Liver (tissue), 9 donors: ENCODE results near the gene CNR1. TPM values are rescaled to one million over a fixed set of nuclear protein-coding genes. Genes with fewer than 3 reads are reported as not detected.

Source experiments
- DNase-seq: peaks from one replicate; pipeline ENCODE4 v3.0.0-alpha.2; 2017; ENCODE audit warnings: low spot score
- H3K27ac ChIP-seq, 2 donors: one replicate each; pipeline ENCODE4 v1.7.0; 2013; ENCODE audit warnings: inconsistent platforms in 2 of 2, low read length in 2 of 2, control low read depth in 1 of 2, low read depth in 1 of 2, mild to moderate bottlenecking in 1 of 2
- H3K27me3 ChIP-seq, 4 donors: one replicate each; pipeline versions ENCODE4 v1.6.1 to v1.7.0; 2013; ENCODE audit warnings: low read length in 3 of 4, inconsistent platforms in 1 of 4, mild to moderate bottlenecking in 1 of 4, moderate library complexity in 1 of 4; ENCODE audit not compliant: control insufficient read depth in 4 of 4, insufficient read depth in 4 of 4
- H3K36me3 ChIP-seq, 4 donors: one replicate each; pipeline versions ENCODE4 v1.6.1 to v1.7.0; 2013; ENCODE audit warnings: low read length in 3 of 4, mild to moderate bottlenecking in 3 of 4, low read depth in 1 of 4, moderate library complexity in 1 of 4; ENCODE audit not compliant: control insufficient read depth in 4 of 4, insufficient read depth in 3 of 4
- H3K4me1 ChIP-seq, 4 donors: one replicate each; pipeline versions ENCODE4 v1.6.1 to v1.7.0; 2013; ENCODE audit warnings: low read length in 3 of 4, mild to moderate bottlenecking in 3 of 4, moderate library complexity in 1 of 4; ENCODE audit not compliant: control insufficient read depth in 4 of 4, insufficient read depth in 4 of 4
- H3K4me3 ChIP-seq, 3 donors: one replicate each; pipeline versions ENCODE4 v1.6.1 to v1.7.0; 2013; ENCODE audit warnings: low read length in 3 of 3, control low read depth in 1 of 3, low read depth in 1 of 3, mild to moderate bottlenecking in 1 of 3
- H3K9ac ChIP-seq, 2 donors: one replicate each; pipeline ENCODE4 v1.7.0; 2013; ENCODE audit warnings: low read length in 2 of 2, mild to moderate bottlenecking in 2 of 2, moderate library complexity in 2 of 2, control low read depth in 1 of 2, low read depth in 1 of 2
- H3K9me3 ChIP-seq, 4 donors: one replicate each; pipeline versions ENCODE4 v1.6.1 to v1.7.0; 2013; ENCODE audit warnings: low read length in 3 of 4; ENCODE audit not compliant: control insufficient read depth in 4 of 4
- ATF3 ChIP-seq: IDR thresholded peaks from 2 replicates; pipeline ENCODE4 v1.6.1; 2016; ENCODE audit warnings: antibody characterized with exemption
- CTCF ChIP-seq: fragments of 150-350 bp; IDR thresholded peaks from 2 replicates; pipeline ENCODE4 v1.5.1; 2017; ENCODE audit warnings: improper control_type of control experiment, low read depth, low read length; ENCODE audit not compliant: missing input control
- EGR1 ChIP-seq, 2 donors: IDR thresholded peaks; 2 replicates each; pipeline ENCODE4 v1.6.1; 2016 to 2018; ENCODE audit warnings: antibody characterized with exemption in 2 of 2, low read depth in 2 of 2
- FOXA1 ChIP-seq: IDR thresholded peaks from 2 replicates; pipeline ENCODE4 v1.6.1; 2016; ENCODE audit warnings: antibody characterized with exemption
- FOXA2 ChIP-seq: IDR thresholded peaks from 2 replicates; pipeline ENCODE4 v1.6.1; 2016; ENCODE audit warnings: antibody characterized with exemption
- GABPA ChIP-seq, 2 donors: IDR thresholded peaks in 1 of 2; conservative IDR thresholded peaks in 1 of 2; 2 replicates each; pipeline ENCODE4 v1.6.1; 2016; ENCODE audit warnings: antibody characterized with exemption in 2 of 2, mild to moderate bottlenecking in 1 of 2, moderate library complexity in 1 of 2
- HNF4A ChIP-seq, 2 donors: conservative IDR thresholded peaks; 2 replicates each; pipeline ENCODE4 v1.6.1; 2016; ENCODE audit warnings: antibody characterized with exemption in 2 of 2, mild to moderate bottlenecking in 2 of 2
- HNF4G ChIP-seq: IDR thresholded peaks from 2 replicates; pipeline ENCODE4 v1.6.1; 2016; ENCODE audit warnings: antibody characterized with exemption
- JUND ChIP-seq, 2 donors: IDR thresholded peaks; 2 replicates each; pipeline ENCODE4 v1.6.1; 2016; ENCODE audit warnings: antibody characterized with exemption in 2 of 2
- MAX ChIP-seq: IDR thresholded peaks from 2 replicates; pipeline ENCODE4 v1.6.1; 2016; ENCODE audit warnings: antibody characterized with exemption
- NR2F2 ChIP-seq: IDR thresholded peaks from 2 replicates; pipeline ENCODE4 v1.6.1; 2016; ENCODE audit warnings: antibody characterized with exemption
- RAD21 ChIP-seq, 2 donors: IDR thresholded peaks; 2 replicates each; pipeline ENCODE4 v1.6.1; 2016; ENCODE audit warnings: antibody characterized with exemption in 2 of 2, mild to moderate bottlenecking in 2 of 2
- REST ChIP-seq: IDR thresholded peaks from 2 replicates; pipeline ENCODE4 v1.6.1; 2016; ENCODE audit warnings: antibody characterized with exemption, mild to moderate bottlenecking
- RXRA ChIP-seq, 2 donors: IDR thresholded peaks; 2 replicates each; pipeline ENCODE4 v1.6.1; 2017 to 2018; ENCODE audit warnings: antibody characterized with exemption in 2 of 2, mild to moderate bottlenecking in 1 of 2
- SP1 ChIP-seq: IDR thresholded peaks from 2 replicates; pipeline ENCODE4 v1.6.1; 2018; ENCODE audit warnings: antibody characterized with exemption, mild to moderate bottlenecking
- TAF1 ChIP-seq: conservative IDR thresholded peaks from 2 replicates; pipeline ENCODE4 v1.6.1; 2016; ENCODE audit warnings: antibody characterized with exemption, mild to moderate bottlenecking
- YY1 ChIP-seq: IDR thresholded peaks from 2 replicates; pipeline ENCODE4 v1.6.1; 2016; ENCODE audit warnings: antibody characterized with exemption, mild to moderate bottlenecking
- ZBTB33 ChIP-seq: IDR thresholded peaks from 2 replicates; pipeline ENCODE4 v1.6.1; 2016; ENCODE audit warnings: antibody characterized with exemption
- WGBS: extraction: QIAGEN DNeasy Blood & Tissue Kit; methylation state at CpG from one replicate; pipeline ENCODE4 v1.1.7; 2013; 5-methylcytosine and 5-hydroxymethylcytosine counted together
- polyA plus RNA-seq, 2 donors: library from polyadenylated mRNA; stranded (reverse) in 1 of 2; unstranded in 1 of 2; fragments of 200-250 nt in 1 of 2; fragments of >200 nt in 1 of 2; fragmentation: Nextera tagmentation in 1 of 2; extraction: Ambion mirVana in 1 of 2; gene quantifications; one replicate each; pipeline versions ENCODE4 v1.2.1 to v1.2.3, GENCODE V29; 2013 to 2015
- total RNA-seq, 2 donors: library from RNA; depleted of rRNA; stranded (reverse); fragments of >200 nt; gene quantifications; one replicate each; pipeline ENCODE4 v1.2.3, GENCODE V29; 2014
- donor health status: healthy.
- donor health status: healthy.
- donor health status: healthy.
- donor health status: healthy.
- donor health status: healthy.

The CNR1 gene
- total and polyA plus RNA-seq, 4 donors, result 0.04 to 0.67 (median 0.13) TPM

- 51% methylated on average over 1 of the region's 1 CpG for WGBS
- H3K9ac ChIP-seq, result no peak overlapping the region
- H3K27me3 ChIP-seq, result no peaks in the 10 kb centered on the region
- no peak overlapping the region for H3K27ac ChIP-seq
- H3K9me3 ChIP-seq, result no peaks in the 10 kb centered on the region
- no peaks in the 10 kb centered on the region for H3K4me1 ChIP-seq
- no peaks in the 10 kb centered on the region for H3K36me3 ChIP-seq
- no peak for TF ChIP-seq JUND (IDR thresholded peaks at IDR 0.05)
- no peak for TF ChIP-seq ATF3
- TF ChIP-seq GABPA (IDR thresholded peaks at IDR 0.05 in 1 of 2, conservative IDR thresholded peaks at IDR 0.05 in 1 of 2), result no peak
- TF ChIP-seq CTCF, result no peak
- no peak for TF ChIP-seq TAF1
- no peak for TF ChIP-seq FOXA2
- no peak for TF ChIP-seq YY1
- TF ChIP-seq HNF4A (conservative IDR thresholded peaks at IDR 0.05), result no peak
- H3K4me3 ChIP-seq, result no peak overlapping the region
- DNase-seq, result no peak
Observed at GRCh38 chr6:88137915-88138314, 28.2 kb downstream of the CNR1 start.

- Histone ChIP-seq H3K4me1 (no peaks in the 10 kb centered on the region), H3K27me3 (no peaks in the 10 kb centered on the region), H3K36me3 (no peaks in the 10 kb centered on the region), H3K27ac (no peak overlapping the region), H3K9me3 (no peaks in the 10 kb centered on the region), H3K4me3 (no peak overlapping the region), H3K9ac (no peak overlapping the region)
- DNase-seq, result no peak
- 69% methylated on average over 5 of the region's 5 CpGs for WGBS
- TF ChIP-seq FOXA1 (no peak), HNF4G (no peak), YY1 (no peak), ZBTB33 (no peak), EGR1 (IDR thresholded peaks at IDR 0.05; ENCODE audit: low read depth in 2 of 2) (no peak), GABPA (IDR thresholded peaks at IDR 0.05 in 1 of 2, conservative IDR thresholded peaks at IDR 0.05 in 1 of 2) (no peak), HNF4A (conservative IDR thresholded peaks at IDR 0.05) (no peak), SP1 (no peak), NR2F2 (no peak), REST (no peak), TAF1 (no peak), RXRA (IDR thresholded peaks at IDR 0.05) (no peak), RAD21 (IDR thresholded peaks at IDR 0.05) (no peak), JUND (IDR thresholded peaks at IDR 0.05) (no peak), FOXA2 (no peak), MAX (no peak)
Observed at GRCh38 chr6:88135578-88136114, 30.5 kb downstream of the CNR1 start.
